Measurements from ENCODE around the gene ARPC1B.
"Not testable (repeated sequence)": the region's sequence is repeated elsewhere in the genome, so short reads cannot be mapped to it uniquely, and the experiment has no call there.

Gene ARPC1B

DNA sequence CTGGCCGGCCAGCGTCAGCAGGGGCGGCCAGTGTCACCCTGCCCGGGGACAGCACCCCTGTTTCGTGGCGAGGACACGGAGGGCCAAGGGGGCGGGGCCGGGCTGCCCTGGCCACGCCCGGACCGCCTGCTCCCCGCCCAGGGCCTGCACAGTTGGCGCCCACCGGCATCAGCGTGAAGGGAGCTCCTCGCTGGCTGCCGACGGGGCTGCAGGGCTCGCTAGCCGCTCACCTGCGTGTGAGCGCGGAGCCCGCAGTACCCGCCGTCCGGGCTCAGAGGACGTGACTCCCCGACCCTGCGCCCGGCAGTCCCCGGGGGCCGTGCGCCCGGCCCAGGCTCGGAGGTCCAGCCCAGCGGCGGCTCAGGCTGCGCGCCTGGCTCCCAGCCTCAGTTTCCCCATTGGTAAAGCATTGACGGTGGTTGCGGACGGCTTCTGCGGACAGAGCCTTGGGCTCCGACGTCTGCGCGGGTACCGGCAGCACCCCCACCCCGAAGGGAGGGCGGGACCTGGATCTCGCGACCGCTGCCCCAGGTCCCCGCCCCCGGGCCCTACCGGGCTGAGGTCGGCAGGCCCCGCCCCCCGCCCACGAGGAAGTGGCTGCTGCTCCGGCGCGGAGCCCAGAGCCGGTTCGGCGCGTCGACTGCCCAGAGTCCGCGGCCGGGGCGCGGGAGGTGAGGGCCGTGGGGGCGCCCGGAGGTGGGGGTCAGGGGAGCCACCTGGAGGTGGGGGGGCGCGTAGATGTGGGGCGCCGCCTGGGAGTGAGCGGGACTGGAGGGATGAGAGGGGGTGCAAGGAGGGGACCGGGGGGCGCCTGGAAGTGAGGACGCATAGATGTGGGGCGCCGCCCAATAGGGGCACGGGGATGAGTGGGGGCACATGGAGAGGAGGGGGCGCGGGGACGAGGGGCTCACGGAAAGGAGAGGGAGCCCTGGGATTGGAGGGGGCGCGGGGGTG is at the start of gene ARPC1B:
Gene ARPC1B (plus strand): TSS at position 620 of the 954 bp plus-strand sequence. CDS start 10,985 bp downstream, outside the sequence.
- peak within 1 kb of the TSS; percentile 68 for H3K4me3 ChIP-seq (ENCODE audit: low read depth, low read length)
- no peak for DNase-seq (ENCODE audit: low read depth)

GRCh38 chr7:99325001-99325493 is 49.5 kb upstream of the ARPC1B start:
- no peak for DNase-seq (ENCODE audit: low read depth)

DNA sequence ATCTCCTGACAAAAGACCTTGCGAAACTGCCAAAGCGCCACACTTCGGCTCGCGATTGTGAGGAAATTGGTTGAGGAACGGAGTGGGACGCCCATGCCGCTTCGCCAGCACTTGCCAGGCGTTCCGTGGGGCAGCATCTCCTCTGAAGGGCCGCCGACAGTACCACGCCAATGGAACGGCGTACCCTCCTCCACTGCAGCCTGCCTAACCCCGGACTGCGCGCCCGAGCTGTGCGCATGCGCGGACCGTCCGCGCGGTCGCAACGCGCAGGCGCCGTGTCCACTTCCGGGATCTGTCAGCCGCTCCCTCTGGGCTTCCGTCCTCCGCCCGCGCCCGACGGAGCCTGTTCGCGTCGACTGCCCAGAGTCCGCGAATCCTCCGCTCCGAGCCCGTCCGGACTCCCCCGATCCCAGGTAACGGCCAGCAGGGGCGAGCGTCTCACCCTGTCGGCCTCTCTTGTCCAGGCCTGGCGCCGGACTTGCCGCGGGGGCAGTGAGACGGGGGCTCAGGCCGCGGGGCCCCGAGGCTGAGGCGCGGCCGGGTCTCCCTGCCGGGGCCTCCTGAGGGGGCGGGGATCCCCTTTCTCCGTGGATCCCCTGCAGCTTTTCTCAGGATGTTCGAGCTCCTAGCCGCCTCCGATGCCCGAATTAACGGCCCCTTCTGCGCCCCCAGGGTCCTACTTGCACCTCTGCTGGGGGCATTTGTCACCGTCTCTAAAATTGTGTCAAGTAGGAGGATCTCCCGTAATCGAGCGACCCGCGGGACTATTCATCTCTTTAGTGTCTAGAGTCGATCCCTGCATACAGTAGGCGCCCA is 48.7 kb upstream of the ARPC1B start, which contains the start of gene ARPC1A:
Gene ARPC1A (plus strand): TSS at position 307 of the 816 bp plus-strand sequence. CDS start 7,456 bp downstream, outside the sequence.
- peak within 1 kb of the TSS; percentile 98 for H3K4me3 ChIP-seq (ENCODE audit: low read depth, low read length)
- DNase-seq (ENCODE audit: low read depth), result peak; percentile 76

More at GRCh38 chr7:99325001-99325493, 49.5 kb upstream of the ARPC1B start:
- H3K4me3 ChIP-seq (ENCODE audit: low read depth, low read length), result peak overlapping the region; percentile 98

DNA sequence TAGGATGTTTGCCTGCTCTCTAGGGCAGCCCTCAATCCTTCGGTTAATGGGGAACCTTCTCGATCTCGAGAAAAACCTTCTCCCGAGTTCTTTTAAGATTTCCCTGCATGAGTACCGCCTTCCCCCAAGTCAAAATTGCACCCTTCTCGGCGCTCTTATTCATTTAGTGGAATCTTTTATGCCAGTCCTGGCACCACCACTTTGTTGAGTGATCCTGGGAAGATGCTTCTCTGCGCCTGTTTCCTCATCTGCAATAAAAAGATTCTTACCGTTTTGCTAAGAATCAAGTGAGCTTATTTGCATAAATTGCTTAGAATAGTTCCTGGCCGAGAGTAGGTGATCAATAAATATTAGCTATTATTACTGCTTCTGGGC is 48.1 kb upstream of the ARPC1B start:
- peak overlapping the region; percentile 98 for H3K4me3 ChIP-seq (ENCODE audit: low read depth, low read length)
- DNase-seq (ENCODE audit: low read depth), result no peak

GRCh38 chr7:99330314-99330961 is 44.1 kb upstream of the ARPC1B start:
- DNase-seq (ENCODE audit: low read depth), result peak; percentile 59
- H3K4me3 ChIP-seq (ENCODE audit: low read depth, low read length), result not testable (repeated sequence)

DNA sequence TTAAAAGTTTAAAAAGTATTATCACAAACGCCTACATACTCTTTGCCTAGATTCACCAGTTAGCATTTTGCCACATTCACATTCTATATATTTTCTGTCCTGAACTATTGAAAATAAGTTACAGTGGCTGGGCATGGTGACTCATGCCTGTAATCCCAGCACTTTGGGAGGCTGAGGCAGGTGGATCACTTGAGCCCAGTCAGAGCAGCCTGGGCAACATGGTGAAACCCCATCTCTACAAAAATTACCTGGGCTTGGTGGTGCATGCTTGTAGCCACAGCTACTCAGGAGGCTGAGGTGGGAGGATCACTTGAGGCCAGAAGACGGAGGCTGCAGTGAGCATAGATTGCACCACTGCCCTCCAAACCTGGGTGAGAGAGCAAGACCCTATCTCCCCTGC is 43.5 kb upstream of the ARPC1B start:
- DNase-seq (ENCODE audit: low read depth), result no peak
- H3K4me3 ChIP-seq (ENCODE audit: low read depth, low read length), result no peak overlapping the region

GRCh38 chr7:99339595-99339994 is 34.9 kb upstream of the ARPC1B start:
- no peak for DNase-seq (ENCODE audit: low read depth)
- no peak overlapping the region for H3K4me3 ChIP-seq (ENCODE audit: low read depth, low read length)

- DNase-seq (ENCODE audit: low read depth), result no peak
- no peak overlapping the region for H3K4me3 ChIP-seq (ENCODE audit: low read depth, low read length)
Observed at GRCh38 chr7:99340659-99341058, 33.9 kb upstream of the ARPC1B start.

GRCh38 chr7:99344061-99344647 is 30.4 kb upstream of the ARPC1B start:
- no peak for DNase-seq (ENCODE audit: low read depth)
- H3K4me3 ChIP-seq (ENCODE audit: low read depth, low read length), result no peak overlapping the region

DNA sequence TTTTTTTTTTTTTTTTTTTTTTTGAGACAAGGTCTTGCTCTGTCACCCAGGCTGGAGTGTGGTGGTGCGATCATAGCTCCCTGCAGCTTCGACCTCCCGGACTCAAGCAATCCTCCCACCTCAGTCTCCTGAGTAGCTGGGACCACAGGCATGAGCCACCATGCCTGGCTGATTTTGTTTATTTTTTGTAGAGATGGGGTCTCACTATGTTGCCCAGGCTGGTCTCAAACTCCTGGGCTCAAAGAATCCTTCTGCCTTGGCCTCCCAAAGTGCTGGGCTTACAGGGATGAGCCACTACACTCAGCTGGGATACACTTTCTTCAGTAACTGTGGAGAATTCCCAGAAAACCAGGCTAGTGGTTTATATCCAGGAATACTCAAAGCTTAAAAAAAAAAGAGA is 23.9 kb upstream of the ARPC1B start:
- DNase-seq (ENCODE audit: low read depth), result not testable (repeated sequence)

GRCh38 chr7:99352247-99352646 is 22.3 kb upstream of the ARPC1B start:
- H3K4me3 ChIP-seq (ENCODE audit: low read depth, low read length), result no peak overlapping the region
- no peak for DNase-seq (ENCODE audit: low read depth)

More for the DNA sequence above, 23.9 kb upstream of the ARPC1B start:
- not testable (repeated sequence) for H3K4me3 ChIP-seq (ENCODE audit: low read depth, low read length)

- H3K4me3 ChIP-seq (ENCODE audit: low read depth, low read length), result no peak overlapping the region
- no peak for DNase-seq (ENCODE audit: low read depth)
Observed at GRCh38 chr7:99355098-99355497, 19.4 kb upstream of the ARPC1B start.

GRCh38 chr7:99357701-99358490 is 16.6 kb upstream of the ARPC1B start:
- no peak overlapping the region for H3K4me3 ChIP-seq (ENCODE audit: low read depth, low read length)
- DNase-seq (ENCODE audit: low read depth), result no peak

DNA sequence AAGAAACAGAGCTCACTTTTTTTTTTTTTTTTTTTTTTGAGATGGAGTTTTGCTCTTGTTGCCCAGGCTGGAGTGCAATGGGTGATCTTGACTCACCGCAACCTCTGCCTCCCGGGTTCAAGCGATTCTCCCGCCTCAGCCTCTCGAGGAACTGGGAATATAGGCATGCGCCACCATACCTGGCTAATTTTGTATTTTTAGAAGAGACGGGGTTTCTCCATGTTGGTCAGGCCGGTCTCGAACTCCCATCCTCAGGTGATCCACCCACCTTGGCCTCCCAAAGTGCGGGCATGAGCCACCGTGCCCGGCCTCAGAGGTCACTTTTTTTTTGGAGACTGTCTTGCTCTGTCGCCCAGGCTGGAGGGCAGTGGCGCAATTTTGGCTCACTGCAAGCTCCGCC is 16.0 kb upstream of the ARPC1B start:
- H3K4me3 ChIP-seq (ENCODE audit: low read depth, low read length); DNase-seq (ENCODE audit: low read depth): not testable (repeated sequence)

DNA sequence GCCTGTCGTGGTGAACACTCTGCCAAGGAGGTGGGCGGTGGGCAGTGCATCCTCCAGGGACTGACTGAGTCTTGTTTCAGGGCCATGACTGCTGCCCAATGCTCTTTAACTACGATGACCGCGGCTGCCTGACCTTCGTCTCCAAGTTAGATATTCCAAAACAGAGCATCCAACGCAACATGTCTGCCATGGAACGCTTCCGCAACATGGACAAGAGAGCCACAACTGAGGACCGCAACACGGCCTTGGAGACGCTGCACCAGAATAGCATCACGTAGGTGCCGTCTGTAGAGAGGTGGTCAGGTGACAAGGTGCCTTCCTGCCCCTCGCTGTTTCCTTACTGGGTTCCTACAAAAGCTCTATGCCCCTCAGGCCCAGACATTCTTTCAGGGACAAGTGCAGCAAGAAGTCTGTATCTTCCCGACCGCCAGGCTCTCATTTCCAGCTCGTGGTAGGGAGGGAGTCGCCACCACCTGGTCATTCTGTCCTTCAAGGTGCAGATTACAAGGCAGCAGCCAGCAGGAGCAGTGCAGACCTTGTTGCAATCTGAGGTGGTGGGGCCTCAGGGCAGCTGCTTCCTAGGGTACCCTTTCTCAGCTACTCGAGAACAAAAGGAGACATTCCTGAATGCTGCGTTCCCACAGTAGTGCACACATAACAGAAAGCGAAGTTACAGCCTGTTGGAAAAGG is 14.9 kb upstream of the ARPC1B start:
- H3K4me3 ChIP-seq (ENCODE audit: low read depth, low read length), result no peak overlapping the region
- DNase-seq (ENCODE audit: low read depth), result no peak

- no peak overlapping the region for H3K4me3 ChIP-seq (ENCODE audit: low read depth, low read length)
- DNase-seq (ENCODE audit: low read depth), result no peak
Observed at GRCh38 chr7:99362801-99363200, 11.7 kb upstream of the ARPC1B start.

GRCh38 chr7:99363286-99363685 is 11.2 kb upstream of the ARPC1B start:
- DNase-seq (ENCODE audit: low read depth), result no peak
- no peak overlapping the region for H3K4me3 ChIP-seq (ENCODE audit: low read depth, low read length)

All from skeletal muscle cell (primary cell).